Endothelial cell (in vitro differentiated cells): ENCODE data around the gene CA10. TPM values are rescaled to one million over a fixed set of nuclear protein-coding genes. Genes with fewer than 3 reads are reported as not detected.

Source experiments
- DNase-seq: peaks from one replicate; pipeline ENCODE4 v3.0.0; 2021; ENCODE audit warnings: low spot score
- H3K27ac Mint-ChIP-seq: one replicate; pipeline ENCODE4 v1.8.0; 2021; ENCODE audit warnings: mixed read lengths, inconsistent platforms; ENCODE audit not compliant: unreplicated experiment
- H3K27me3 Mint-ChIP-seq: one replicate; pipeline ENCODE4 v1.8.0; 2021; ENCODE audit warnings: mild to moderate bottlenecking, moderate library complexity, mixed read lengths, inconsistent platforms; ENCODE audit not compliant: unreplicated experiment
- H3K36me3 Mint-ChIP-seq: one replicate; pipeline ENCODE4 v1.8.0; 2021; ENCODE audit warnings: mild to moderate bottlenecking, low read depth, mixed read lengths, inconsistent platforms; ENCODE audit not compliant: unreplicated experiment
- H3K4me1 Mint-ChIP-seq: one replicate; pipeline ENCODE4 v1.8.0; 2021; ENCODE audit warnings: mild to moderate bottlenecking, mixed read lengths, inconsistent platforms; ENCODE audit not compliant: unreplicated experiment
- H3K4me3 Mint-ChIP-seq: one replicate; pipeline ENCODE4 v1.8.0; 2021; ENCODE audit warnings: mild to moderate bottlenecking, mixed read lengths, inconsistent platforms; ENCODE audit not compliant: unreplicated experiment
- H3K9me3 Mint-ChIP-seq: one replicate; pipeline ENCODE4 v1.8.0; 2021; ENCODE audit warnings: mixed read lengths, inconsistent platforms; ENCODE audit not compliant: unreplicated experiment
- CTCF ChIP-seq: fragments of 200-600 bp; sonication (generic); IDR thresholded peaks from one replicate; pipeline ENCODE4 v1.5.0; 2021; ENCODE audit warnings: antibody characterized with exemption; ENCODE audit not compliant: unreplicated experiment
- total RNA-seq: library from RNA; stranded (reverse); fragmentation: NEBNext Ultra II Directional; extraction: Animal tissue kit (Norgen Biotek cat#: 25700); gene quantifications from one replicate; pipeline ENCODE4 v1.2.1, GENCODE V29; 2021; ENCODE audit not compliant: unreplicated experiment

Gene CA10
- total RNA-seq, 1 donor from 2014 or later, result not detected

- TF ChIP-seq CTCF, result no peak
- Mint-ChIP-seq H3K27ac (no peak overlapping the region), H3K27me3 (no peaks in the 10 kb centered on the region), H3K4me1 (no peaks in the 10 kb centered on the region), H3K9me3 (no peaks in the 10 kb centered on the region), H3K36me3 (no peaks in the 10 kb centered on the region), H3K4me3 (no peak overlapping the region)
- no peak for DNase-seq
Measured at GRCh38 chr17:51650202-51650601, 508.3 kb downstream of the CA10 start.

GRCh38 chr17:51647826-51648225 lies 510.7 kb downstream of the CA10 start:
- Mint-ChIP-seq H3K27me3 (no peaks in the 10 kb centered on the region), H3K4me3 (no peak overlapping the region)

GRCh38 chr17:51647067-51647466 lies 511.4 kb downstream of the CA10 start:
- Mint-ChIP-seq H3K4me1 (no peaks in the 10 kb centered on the region), H3K27me3 (no peaks in the 10 kb centered on the region), H3K36me3 (no peaks in the 10 kb centered on the region), H3K9me3 (no peaks in the 10 kb centered on the region), H3K4me3 (no peak overlapping the region), H3K27ac (no peak overlapping the region)
- no peak for DNase-seq
- TF ChIP-seq CTCF, result no peak

More at GRCh38 chr17:51647826-51648225, 510.7 kb downstream of the CA10 start:
- TF ChIP-seq CTCF, result no peak
- H3K9me3 Mint-ChIP-seq, result no peaks in the 10 kb centered on the region
- no peaks in the 10 kb centered on the region for H3K4me1 Mint-ChIP-seq
- no peak overlapping the region for H3K27ac Mint-ChIP-seq
- DNase-seq, result no peak
- no peaks in the 10 kb centered on the region for H3K36me3 Mint-ChIP-seq

GRCh38 chr17:51646539-51646938 lies 512.0 kb downstream of the CA10 start:
- Mint-ChIP-seq H3K27me3 (no peaks in the 10 kb centered on the region), H3K4me3 (no peak overlapping the region), H3K9me3 (no peaks in the 10 kb centered on the region), H3K36me3 (no peaks in the 10 kb centered on the region), H3K4me1 (no peaks in the 10 kb centered on the region), H3K27ac (no peak overlapping the region)
- TF ChIP-seq CTCF, result no peak
- DNase-seq, result no peak

- no peak overlapping the region for H3K4me3 Mint-ChIP-seq
- TF ChIP-seq CTCF, result no peak
- no peaks in the 10 kb centered on the region for H3K4me1 Mint-ChIP-seq
- H3K27me3 Mint-ChIP-seq, result no peaks in the 10 kb centered on the region
- no peak overlapping the region for H3K27ac Mint-ChIP-seq
- H3K9me3 Mint-ChIP-seq, result no peaks in the 10 kb centered on the region
- H3K36me3 Mint-ChIP-seq, result no peaks in the 10 kb centered on the region
- DNase-seq, result no peak
Measured at GRCh38 chr17:51645056-51645455, 513.5 kb downstream of the CA10 start.
